HCEC 1CT (cell line): ENCODE measurements around the gene TAF3.

ENCODE experiments used
- DNase-seq: peaks from one replicate; pipeline ENCODE4 v3.0.0-alpha.2; 2017

TAF3 gene

GRCh38 chr10:8036506-8037198 is 218.3 kb downstream of the TAF3 start:
- DNase-seq, result no peak

GRCh38 chr10:8037199-8037801 is 219.0 kb downstream of the TAF3 start:
- DNase-seq, result no peak

GRCh38 chr10:8037941-8038894 is 219.9 kb downstream of the TAF3 start:
- no peak for DNase-seq

- no peak for DNase-seq
These were observed 221.1 kb downstream of the TAF3 start for GRCh38 chr10:8039321-8039881.

GRCh38 chr10:8040651-8041050 is 222.3 kb downstream of the TAF3 start:
- no peak for DNase-seq

GRCh38 chr10:8041284-8041991 is 223.1 kb downstream of the TAF3 start:
- DNase-seq, result no peak

- no peak for DNase-seq
These were observed 223.9 kb downstream of the TAF3 start for GRCh38 chr10:8041992-8042720.

GRCh38 chr10:8042721-8043568 is 224.6 kb downstream of the TAF3 start:
- no peak for DNase-seq

- DNase-seq, result no peak
These were observed 225.4 kb downstream of the TAF3 start for GRCh38 chr10:8043569-8044306.

- DNase-seq, result no peak
These were observed 226.1 kb downstream of the TAF3 start for GRCh38 chr10:8044331-8044907.

- DNase-seq, result no peak
These were observed 226.8 kb downstream of the TAF3 start for GRCh38 chr10:8044908-8045725.

- DNase-seq, result no peak
These were observed 227.6 kb downstream of the TAF3 start for GRCh38 chr10:8045726-8046494.

- DNase-seq, result no peak
These were observed 229.4 kb downstream of the TAF3 start for GRCh38 chr10:8047452-8048280.

- no peak for DNase-seq
These were observed 230.1 kb downstream of the TAF3 start for GRCh38 chr10:8048281-8049008.

- no peak for DNase-seq
These were observed 230.9 kb downstream of the TAF3 start for GRCh38 chr10:8049045-8049864.
